Hepatocyte (in vitro differentiated cells): Measurements from ENCODE around the gene NKD1. TPM values are rescaled to one million over a fixed set of nuclear protein-coding genes. Genes with fewer than 3 reads are reported as not detected.

Source experiments
- DNase-seq: peaks from one replicate; pipeline ENCODE4 v3.0.0-alpha.2; 2016; ENCODE audit warnings: low spot score
- H2AFZ ChIP-seq: fragments of 200-600 bp; sonication (generic); 2 replicates; pipeline ENCODE4 v1.6.0; 2016; ENCODE audit warnings: antibody characterized with exemption, mild to moderate bottlenecking
- H3K27ac ChIP-seq: fragments of 200-600 bp; sonication (generic); 2 replicates; pipeline ENCODE4 v1.5.1; 2016; ENCODE audit warnings: mild to moderate bottlenecking
- H3K27me3 ChIP-seq: fragments of 200-600 bp; sonication (generic); 2 replicates; pipeline ENCODE4 v1.6.1; 2016
- H3K36me3 ChIP-seq: fragments of 200-600 bp; sonication (generic); replicated peaks from 2 replicates; pipeline ENCODE4 v1.5.1; 2016; ENCODE audit warnings: low read depth; ENCODE audit not compliant: insufficient read depth
- H3K4me1 ChIP-seq: fragments of 200-600 bp; sonication (generic); 2 replicates; pipeline ENCODE4 v1.5.1; 2016; ENCODE audit warnings: mild to moderate bottlenecking, moderate library complexity; ENCODE audit not compliant: insufficient read depth
- H3K4me2 ChIP-seq: fragments of 200-600 bp; sonication (generic); 2 replicates; pipeline ENCODE4 v1.6.0; 2016
- H3K4me3 ChIP-seq: fragments of 200-600 bp; sonication (generic); 2 replicates; pipeline ENCODE4 v1.5.1; 2016; ENCODE audit warnings: mild to moderate bottlenecking
- H3K79me2 ChIP-seq: fragments of 200-600 bp; sonication (generic); 2 replicates; pipeline ENCODE4 v1.6.0; 2017; ENCODE audit warnings: mild to moderate bottlenecking
- H3K9me2 ChIP-seq: fragments of 200-600 bp; sonication (generic); replicated peaks from 2 replicates; pipeline ENCODE4 v1.6.0; 2017; ENCODE audit warnings: mild to moderate bottlenecking; ENCODE audit not compliant: insufficient read depth
- H3K9me3 ChIP-seq: fragments of 200-600 bp; sonication (generic); 2 replicates; pipeline ENCODE4 v1.5.1; 2016; ENCODE audit warnings: low read depth, mild to moderate bottlenecking
- H4K20me1 ChIP-seq: fragments of 200-600 bp; sonication (generic); 2 replicates; pipeline ENCODE4 v1.6.0; 2016; ENCODE audit warnings: mild to moderate bottlenecking; ENCODE audit not compliant: insufficient read depth, poor library complexity, severe bottlenecking
- EZH2 ChIP-seq: fragments of 200-600 bp; sonication (generic); IDR thresholded peaks from 2 replicates; pipeline ENCODE4 v1.6.1; 2016; ENCODE audit warnings: antibody characterized with exemption, mild to moderate bottlenecking, borderline replicate concordance
- EZH2phosphoT487 ChIP-seq: fragments of 200-600 bp; sonication (generic); IDR thresholded peaks from one replicate; pipeline ENCODE4 v1.6.1; 2018; ENCODE audit warnings: antibody characterized with exemption, mild to moderate bottlenecking, low read depth, moderate library complexity; ENCODE audit not compliant: unreplicated experiment, severe bottlenecking
- WGBS: methylation state at CpG from one replicate; pipeline ENCODE4 v1.1.6; 2016; ENCODE audit warnings: low lambda C conversion rate; ENCODE audit errors: missing lambda C conversion rate; 5-methylcytosine and 5-hydroxymethylcytosine counted together
- polyA plus RNA-seq: library from polyadenylated mRNA; unstranded; fragments of >200 nt; fragmentation: Nextera tagmentation; extraction: Ambion mirVana; gene quantifications from 2 replicates; pipeline ENCODE4 v1.2.1, GENCODE V29; 2016
- total RNA-seq: library from RNA; depleted of rRNA; stranded (reverse); fragments of >200 nt; gene quantifications from 2 replicates; pipeline ENCODE4 v1.2.3, GENCODE V29; 2014
- TF ChIP-seq, protein P1 (sequence below): fragments of 200-600 bp; sonication (generic); IDR thresholded peaks from 2 replicates; pipeline ENCODE4 v1.5.1; 2016; ENCODE audit warnings: antibody characterized with exemption, mild to moderate bottlenecking; ENCODE audit not compliant: poor library complexity

Gene NKD1, protein sequence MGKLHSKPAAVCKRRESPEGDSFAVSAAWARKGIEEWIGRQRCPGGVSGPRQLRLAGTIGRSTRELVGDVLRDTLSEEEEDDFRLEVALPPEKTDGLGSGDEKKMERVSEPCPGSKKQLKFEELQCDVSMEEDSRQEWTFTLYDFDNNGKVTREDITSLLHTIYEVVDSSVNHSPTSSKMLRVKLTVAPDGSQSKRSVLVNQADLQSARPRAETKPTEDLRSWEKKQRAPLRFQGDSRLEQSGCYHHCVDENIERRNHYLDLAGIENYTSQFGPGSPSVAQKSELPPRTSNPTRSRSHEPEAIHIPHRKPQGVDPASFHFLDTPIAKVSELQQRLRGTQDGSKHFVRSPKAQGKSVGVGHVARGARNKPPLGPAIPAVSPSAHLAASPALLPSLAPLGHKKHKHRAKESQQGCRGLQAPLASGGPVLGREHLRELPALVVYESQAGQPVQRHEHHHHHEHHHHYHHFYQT
- total RNA-seq (4.1 and 5.9 TPM in 2 replicates), polyA plus RNA-seq (23.0 and 26.3 TPM in 2 replicates)

DNA sequence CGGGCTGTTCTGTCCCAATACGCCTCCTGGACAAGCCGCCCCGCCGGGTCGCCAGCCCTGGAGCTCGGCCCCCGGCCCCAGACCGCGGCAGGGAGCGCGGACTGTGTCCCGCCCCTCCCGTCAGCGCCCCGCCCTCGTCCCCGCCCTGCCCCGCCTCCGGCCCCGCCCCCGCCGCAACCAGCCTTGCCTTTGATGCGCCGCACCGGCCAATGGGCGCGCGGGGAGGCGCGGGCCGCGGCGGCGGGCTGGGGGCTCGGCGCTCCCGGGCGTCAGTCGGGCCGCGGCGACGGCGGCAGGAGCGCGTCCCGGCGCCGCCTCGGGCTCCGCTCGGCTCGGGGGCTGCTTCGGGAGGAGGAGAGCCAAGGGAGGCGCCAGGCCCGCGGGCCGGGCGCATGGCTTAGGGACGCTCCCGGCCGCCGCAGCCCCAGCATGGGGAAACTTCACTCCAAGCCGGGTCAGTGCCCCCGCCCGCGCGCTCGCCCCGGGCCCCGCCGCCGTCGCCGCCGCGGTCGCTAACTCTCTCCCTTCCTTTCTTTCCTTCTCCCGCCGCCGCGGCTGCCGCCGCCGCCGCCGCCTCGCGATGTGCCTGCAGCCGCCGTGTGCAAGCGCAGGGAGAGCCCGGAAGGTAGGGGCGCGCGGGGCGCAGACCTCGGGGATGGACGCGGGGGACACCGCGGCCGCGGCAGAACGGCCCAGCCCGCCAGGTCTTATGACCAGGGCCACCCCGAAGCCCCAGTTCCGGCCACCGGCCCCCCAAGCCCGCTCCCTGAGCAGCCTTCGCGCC, at the start of gene NKD1:
Gene NKD1, plus strand, starts transcription at position 272 of the 784 bp plus-strand sequence. Its CDS starts 158 bp downstream, at position 430.
- WGBS, result 2% methylated on average over 37 of the region's 113 CpGs
- peak; percentile 90 for DNase-seq
- no peaks in the 10 kb centered on the region for H4K20me1 ChIP-seq
- H3K4me2 ChIP-seq, result peak within 1 kb of the TSS; percentile 99
- H3K4me3 ChIP-seq, result peak within 1 kb of the TSS; percentile 95
- peaks cover 7% of the 10 kb centered on the region for H3K27me3 ChIP-seq
- TF ChIP-seq EZH2 (no peak), EZH2phosphoT487 (no peak)
- TF ChIP-seq, protein P1, sequence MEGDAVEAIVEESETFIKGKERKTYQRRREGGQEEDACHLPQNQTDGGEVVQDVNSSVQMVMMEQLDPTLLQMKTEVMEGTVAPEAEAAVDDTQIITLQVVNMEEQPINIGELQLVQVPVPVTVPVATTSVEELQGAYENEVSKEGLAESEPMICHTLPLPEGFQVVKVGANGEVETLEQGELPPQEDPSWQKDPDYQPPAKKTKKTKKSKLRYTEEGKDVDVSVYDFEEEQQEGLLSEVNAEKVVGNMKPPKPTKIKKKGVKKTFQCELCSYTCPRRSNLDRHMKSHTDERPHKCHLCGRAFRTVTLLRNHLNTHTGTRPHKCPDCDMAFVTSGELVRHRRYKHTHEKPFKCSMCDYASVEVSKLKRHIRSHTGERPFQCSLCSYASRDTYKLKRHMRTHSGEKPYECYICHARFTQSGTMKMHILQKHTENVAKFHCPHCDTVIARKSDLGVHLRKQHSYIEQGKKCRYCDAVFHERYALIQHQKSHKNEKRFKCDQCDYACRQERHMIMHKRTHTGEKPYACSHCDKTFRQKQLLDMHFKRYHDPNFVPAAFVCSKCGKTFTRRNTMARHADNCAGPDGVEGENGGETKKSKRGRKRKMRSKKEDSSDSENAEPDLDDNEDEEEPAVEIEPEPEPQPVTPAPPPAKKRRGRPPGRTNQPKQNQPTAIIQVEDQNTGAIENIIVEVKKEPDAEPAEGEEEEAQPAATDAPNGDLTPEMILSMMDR, result no peak
- H3K9me2 ChIP-seq, result no peaks in the 10 kb centered on the region
- peak within 1 kb of the TSS; percentile 71 for H2AFZ ChIP-seq
- H3K9me3 ChIP-seq, result no peaks in the 10 kb centered on the region
- peaks cover 10% of the 10 kb centered on the region for H3K4me1 ChIP-seq
- H3K36me3 ChIP-seq, result no peaks in the 10 kb centered on the region
- no peak within 1 kb of the TSS for H3K27ac ChIP-seq
- H3K79me2 ChIP-seq, result peaks cover 10% of the 10 kb centered on the region

DNA sequence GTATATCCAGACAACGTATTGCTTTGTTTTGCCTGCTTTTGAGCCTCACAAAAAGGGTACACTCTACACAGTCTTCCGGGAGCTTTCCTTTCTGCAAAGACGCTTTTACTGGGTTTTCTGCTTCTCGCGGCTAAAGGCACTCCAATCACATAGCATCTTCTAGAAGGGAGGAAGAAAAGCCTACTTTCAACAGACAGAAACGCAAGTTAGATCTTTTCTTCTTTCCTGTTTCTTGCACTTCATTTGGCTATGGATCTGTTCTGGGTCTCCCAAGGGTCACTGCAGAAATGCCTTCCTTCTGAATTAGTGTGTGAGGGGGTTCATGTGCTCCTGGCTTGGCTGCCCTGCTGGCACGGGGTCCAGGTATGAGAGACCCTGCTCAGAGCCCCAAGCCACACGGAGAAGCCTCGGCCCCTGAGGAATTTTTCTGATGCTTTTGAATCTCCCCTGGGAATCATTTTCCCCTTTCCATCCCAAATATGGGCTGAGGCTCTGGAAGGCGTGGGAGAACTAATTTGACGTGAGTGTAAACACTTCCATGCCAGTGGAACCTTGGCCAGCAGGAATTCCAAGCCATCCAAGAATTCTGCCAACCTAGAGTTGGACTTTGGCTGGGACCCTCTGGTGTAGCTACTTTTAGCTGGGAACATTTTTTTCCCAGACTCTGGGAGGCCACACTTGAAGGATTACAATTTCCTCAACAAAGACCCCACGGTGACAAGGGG, 49.6 kb upstream of the NKD1 start:
- DNase-seq, result no peak
- WGBS, result 66% methylated on average over 12 of the region's 12 CpGs
- no peaks in the 10 kb centered on the region for H3K4me1 ChIP-seq
- H3K36me3 ChIP-seq, result no peaks in the 10 kb centered on the region
- TF ChIP-seq, protein P1, result no peak
- no peak for TF ChIP-seq EZH2
- TF ChIP-seq EZH2phosphoT487, result no peak
- H3K9me2 ChIP-seq, result no peaks in the 10 kb centered on the region
- H3K27ac ChIP-seq, result no peak overlapping the region
- no peaks in the 10 kb centered on the region for H3K79me2 ChIP-seq
- no peak overlapping the region for H3K4me3 ChIP-seq
- no peak overlapping the region for H2AFZ ChIP-seq
- no peak overlapping the region for H3K4me2 ChIP-seq
- H3K9me3 ChIP-seq, result no peaks in the 10 kb centered on the region
- no peaks in the 10 kb centered on the region for H4K20me1 ChIP-seq
- H3K27me3 ChIP-seq, result no peaks in the 10 kb centered on the region

DNA sequence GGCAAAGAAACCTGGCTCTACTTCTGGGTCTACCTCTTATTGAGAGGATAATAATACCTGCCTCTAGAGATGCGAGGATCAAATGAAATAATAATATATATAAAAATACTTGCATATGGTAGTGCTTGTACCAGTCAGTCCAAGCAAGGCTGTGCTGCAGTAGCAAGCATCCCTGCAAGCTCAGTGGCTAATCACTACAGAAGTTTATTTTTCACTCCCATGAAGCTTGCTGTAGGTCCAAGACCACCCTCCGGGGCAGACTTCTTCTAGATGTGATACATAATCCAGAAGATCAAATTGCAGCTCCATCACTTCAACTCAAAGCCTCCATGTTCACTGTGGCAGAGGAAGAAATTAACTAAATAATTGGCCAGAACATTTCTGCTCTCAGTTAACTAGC, 48.9 kb upstream of the NKD1 start:
- no peak overlapping the region for H3K27ac ChIP-seq
- no peaks in the 10 kb centered on the region for H3K27me3 ChIP-seq
- no peaks in the 10 kb centered on the region for H3K36me3 ChIP-seq

More for the DNA sequence above, 48.9 kb upstream of the NKD1 start:
- Histone ChIP-seq H3K4me2 (no peak overlapping the region), H3K9me2 (no peaks in the 10 kb centered on the region), H3K9me3 (no peaks in the 10 kb centered on the region), H2AFZ (no peak overlapping the region), H3K4me1 (no peaks in the 10 kb centered on the region), H4K20me1 (no peaks in the 10 kb centered on the region), H3K4me3 (no peak overlapping the region), H3K79me2 (no peaks in the 10 kb centered on the region)
- no peak for DNase-seq
- WGBS, result 95% methylated on average over 2 of the region's 2 CpGs
- TF ChIP-seq EZH2phosphoT487 (no peak), EZH2 (no peak)
- TF ChIP-seq, protein P1, result no peak
